ENCODE measurements around the gene MICAL2. TPM values are rescaled to one million over a fixed set of nuclear protein-coding genes. Genes with fewer than 3 reads are reported as not detected.
A peak's percentile ranks its signal among the peaks of the same experiment; 100 is the strongest.

The MICAL2 gene
- total and polyA plus RNA-seq, 2 donors (not counting 3 experiments of a cell fraction or from before 2014, with no cell fraction given): 67.6 to 200 TPM

DNA sequence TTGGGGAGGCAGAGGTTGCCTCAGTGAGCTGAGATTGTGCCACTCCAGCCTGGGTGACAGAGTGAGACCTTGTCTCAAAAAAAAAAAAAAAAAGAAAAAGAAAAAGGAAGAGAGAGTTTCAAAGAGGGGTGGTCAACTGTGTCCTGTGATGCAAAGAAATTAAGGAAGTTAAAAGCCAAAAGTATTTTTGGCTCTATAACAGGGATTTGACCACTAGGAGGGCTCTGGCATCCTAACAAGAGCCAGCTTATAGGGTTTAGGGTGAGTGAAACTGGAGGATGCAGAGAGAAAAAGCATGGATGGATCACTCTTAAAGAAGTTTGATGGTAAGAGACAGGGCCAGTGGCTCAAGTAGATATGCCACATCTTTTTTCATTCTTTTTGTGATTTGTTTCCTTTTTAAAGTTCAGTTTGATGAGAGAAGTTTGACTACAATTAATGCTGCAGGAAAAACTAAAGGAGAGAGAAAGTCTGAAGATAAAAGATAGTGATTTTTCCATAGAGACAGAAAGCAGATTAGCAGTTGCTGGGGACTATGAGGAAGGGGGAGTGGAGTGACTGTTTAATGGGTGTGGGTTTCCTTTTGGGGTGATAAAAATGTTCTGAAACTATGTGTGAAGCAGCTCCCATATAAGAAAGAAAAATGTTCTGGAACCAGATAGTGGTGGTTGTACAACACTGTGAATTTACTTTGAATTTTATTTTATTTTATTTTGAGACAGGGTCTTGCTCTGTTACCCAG lies 11.1 kb upstream of the MICAL2 start:
- H3K36me3 ChIP-seq (ENCODE audit: control insufficient read depth in 2 of 2, extremely low read depth in 1 of 2, insufficient read depth in 2 of 2, low read length in 2 of 2): no peaks in the 10 kb centered on the region
- no peaks in the 10 kb centered on the region for H4K20me1 ChIP-seq (replicated peaks; ENCODE audit: control insufficient read depth, extremely low read depth, insufficient read depth, low read length)
- no peaks in the 10 kb centered on the region for H3K9me1 ChIP-seq (replicated peaks; ENCODE audit: control insufficient read depth, extremely low read depth, insufficient read depth, low read length)
- dilution Hi-C loops (cut with MboI; ENCODE audit: extremely low pct_ligation_motif_present, low sequenced_read_pairs): no loop called here
- H3K27ac ChIP-seq (ENCODE audit: insufficient read depth, low read depth, low read length): no peak overlapping the region
- no peaks in the 10 kb centered on the region for H3K79me2 ChIP-seq (ENCODE audit: control insufficient read depth, insufficient read depth, low read length)
- no peaks in the 10 kb centered on the region for H3K9me3 ChIP-seq (replicated peaks; ENCODE audit: control insufficient read depth, insufficient read depth, low read length)
- H3K4me1 ChIP-seq (ENCODE audit: control insufficient read depth, extremely low read depth, insufficient read depth, low read length): peaks cover 9% of the 10 kb centered on the region
- no peaks in the 10 kb centered on the region for H3K27me3 ChIP-seq (ENCODE audit: control insufficient read depth in 2 of 2, insufficient read depth in 2 of 2, low read length in 2 of 2)
- H2AFZ ChIP-seq (ENCODE audit: low read depth, low read length): no peak overlapping the region
- intact Hi-C loops (cut with micrococcal nuclease): no loop called here
- FAIRE-seq: no peak
- no peak overlapping the region for H3K9ac ChIP-seq (replicated peaks; ENCODE audit: extremely low read depth, insufficient read depth, low read length)
- no peak overlapping the region for H3K4me3 ChIP-seq (replicated peaks in 1 of 3; ENCODE audit: insufficient read depth in 1 of 3, low read depth in 1 of 3, low read length in 3 of 3)
- POLR2A ChIA-PET: no interaction called here
- CTCF ChIA-PET: interaction anchor here (0.7 to 1.6 kb wide), 7 partner anchors 9 to 137 kb away, joined by 3 to 9 read pairs (median 4); partner anchors contain the start of gene MICAL2
- TF ChIP-seq JUN (IDR thresholded peaks at IDR 0.05; ENCODE audit: borderline replicate concordance, insufficient read depth, insufficient read length, low read depth) (no peak), EZH2 (IDR thresholded peaks at IDR 0.05; ENCODE audit: borderline replicate concordance, low read depth, low read length, severe bottlenecking) (no peak), MYC (IDR thresholded peaks at IDR 0.05; ENCODE audit: low read depth, low read length) (no peak)
- TF ChIP-seq, protein P1, sequence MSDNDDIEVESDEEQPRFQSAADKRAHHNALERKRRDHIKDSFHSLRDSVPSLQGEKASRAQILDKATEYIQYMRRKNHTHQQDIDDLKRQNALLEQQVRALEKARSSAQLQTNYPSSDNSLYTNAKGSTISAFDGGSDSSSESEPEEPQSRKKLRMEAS (IDR thresholded peaks at IDR 0.05; ENCODE audit: insufficient read depth, insufficient read length): no peak
- TF ChIP-seq, protein P2, sequence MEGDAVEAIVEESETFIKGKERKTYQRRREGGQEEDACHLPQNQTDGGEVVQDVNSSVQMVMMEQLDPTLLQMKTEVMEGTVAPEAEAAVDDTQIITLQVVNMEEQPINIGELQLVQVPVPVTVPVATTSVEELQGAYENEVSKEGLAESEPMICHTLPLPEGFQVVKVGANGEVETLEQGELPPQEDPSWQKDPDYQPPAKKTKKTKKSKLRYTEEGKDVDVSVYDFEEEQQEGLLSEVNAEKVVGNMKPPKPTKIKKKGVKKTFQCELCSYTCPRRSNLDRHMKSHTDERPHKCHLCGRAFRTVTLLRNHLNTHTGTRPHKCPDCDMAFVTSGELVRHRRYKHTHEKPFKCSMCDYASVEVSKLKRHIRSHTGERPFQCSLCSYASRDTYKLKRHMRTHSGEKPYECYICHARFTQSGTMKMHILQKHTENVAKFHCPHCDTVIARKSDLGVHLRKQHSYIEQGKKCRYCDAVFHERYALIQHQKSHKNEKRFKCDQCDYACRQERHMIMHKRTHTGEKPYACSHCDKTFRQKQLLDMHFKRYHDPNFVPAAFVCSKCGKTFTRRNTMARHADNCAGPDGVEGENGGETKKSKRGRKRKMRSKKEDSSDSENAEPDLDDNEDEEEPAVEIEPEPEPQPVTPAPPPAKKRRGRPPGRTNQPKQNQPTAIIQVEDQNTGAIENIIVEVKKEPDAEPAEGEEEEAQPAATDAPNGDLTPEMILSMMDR (IDR thresholded peaks at IDR 0.05; ENCODE audit: extremely low read depth in 1 of 2, insufficient read depth in 1 of 2, low read depth in 1 of 2, low read length in 2 of 2): peak in 1 of 2 donors; percentile 2
- no peak for DNase-seq (ENCODE audit: low read depth, low spot score)
- no TSS peak for BruUV-seq (replicated peaks)
- H3K4me2 ChIP-seq (ENCODE audit: insufficient read depth, low read length): no peak overlapping the region

Measured in endothelial cell of umbilical vein (primary cell).